Endothelial cell of umbilical vein (primary cell): Measurements from ENCODE around the gene OTUD5. TPM values are rescaled to one million over a fixed set of nuclear protein-coding genes. Genes with fewer than 3 reads are reported as not detected.

ENCODE experiments used
- Bru-seq: library from RNA; stranded (reverse); fragments of 400-500 nt; gene quantifications from one replicate; lab custom pipeline; 2021; lab: Mats Ljungman, UMichigan
- BruChase-seq, 2 experiments: library from RNA; stranded (reverse); fragments of 400-500 nt; gene quantifications; one replicate each; lab custom pipeline; 2021; lab: Mats Ljungman, UMichigan
- BruUV-seq: library from RNA; stranded (reverse); fragments of 400-500 nt; replicated peaks from 2 replicates; lab custom pipeline; 2021; lab: Mats Ljungman, UMichigan
- CTCF ChIA-PET: fragments of 300-600, 350-600 bp; sonication (Branson Sonifier 250); formaldehyde crosslinking; loops from one replicate; lab custom pipeline; 2021; ENCODE audit warnings: antibody characterized with exemption, inconsistent platforms; lab: Charles Lee
- POLR2A ChIA-PET: fragments of 300-600, 350-600 bp; sonication (Branson Sonifier 250); formaldehyde crosslinking; loops from one replicate; lab custom pipeline; 2021; ENCODE audit warnings: antibody characterized with exemption, inconsistent platforms; lab: Charles Lee
- DNase-seq: peaks from one replicate; pipeline ENCODE4 v3.0.0-alpha.2; 2011; ENCODE audit warnings: low read depth, low spot score
- FAIRE-seq: peaks from 2 replicates; lab custom pipeline; 2011; peaks lifted over from hg19 to GRCh38; lab: Jason Lieb, UNC
- H2AFZ ChIP-seq: 2 replicates; pipeline ENCODE4 v1.6.0; 2012; ENCODE audit warnings: low read depth, low read length, control low read depth, inconsistent platforms
- H3K27ac ChIP-seq: 2 replicates; pipeline ENCODE4 v1.5.1; 2011; ENCODE audit warnings: low read depth, mild to moderate bottlenecking, control low read depth, low read length, moderate library complexity; ENCODE audit not compliant: insufficient read depth
- H3K27me3 ChIP-seq, 2 experiments: 2 replicates each; pipeline versions ENCODE4 v1.6.0 to v1.6.1; 2011; ENCODE audit warnings: low read length in 2 of 2, mixed read lengths in 1 of 2; ENCODE audit not compliant: control insufficient read depth in 2 of 2, insufficient read depth in 2 of 2
- H3K36me3 ChIP-seq, 2 experiments: 2 replicates in 1 of 2; 3 replicates in 1 of 2; pipeline ENCODE4 v1.5.1; 2011; ENCODE audit warnings: low read length in 2 of 2, mild to moderate bottlenecking in 1 of 2, moderate library complexity in 1 of 2; ENCODE audit not compliant: control insufficient read depth in 2 of 2, insufficient read depth in 2 of 2; ENCODE audit errors: extremely low read depth in 1 of 2
- H3K4me1 ChIP-seq: 3 replicates; pipeline ENCODE4 v1.5.1; 2011; ENCODE audit warnings: mild to moderate bottlenecking, low read length; ENCODE audit not compliant: control insufficient read depth, insufficient read depth; ENCODE audit errors: extremely low read depth
- H3K4me2 ChIP-seq: 2 replicates; pipeline ENCODE4 v1.6.1; 2011; ENCODE audit warnings: low read length, control low read depth, mixed read lengths; ENCODE audit not compliant: insufficient read depth
- H3K4me3 ChIP-seq, 3 experiments: fragments of 200-600 bp in 1 of 3; sonication (generic), shearing (Covaris generic) in 1 of 3; replicated peaks in 1 of 3; 2 replicates each; pipeline ENCODE4 v1.5.1; 2011 to 2016; ENCODE audit warnings: control low read depth in 3 of 3, low read length in 3 of 3, mild to moderate bottlenecking in 2 of 3, inconsistent platforms in 1 of 3, low read depth in 1 of 3, moderate library complexity in 1 of 3; ENCODE audit not compliant: insufficient read depth in 1 of 3
- H3K79me2 ChIP-seq: 2 replicates; pipeline ENCODE4 v1.6.0; 2012; ENCODE audit warnings: low read length, inconsistent platforms; ENCODE audit not compliant: control insufficient read depth, insufficient read depth
- H3K9ac ChIP-seq: replicated peaks from 2 replicates; pipeline ENCODE3; 2011; ENCODE audit warnings: low read length, control low read depth; ENCODE audit not compliant: insufficient read depth; ENCODE audit errors: extremely low read depth
- H3K9me1 ChIP-seq: replicated peaks from 3 replicates; pipeline ENCODE4 v1.6.0; 2011; ENCODE audit warnings: mild to moderate bottlenecking, low read length; ENCODE audit not compliant: control insufficient read depth, insufficient read depth; ENCODE audit errors: extremely low read depth
- H3K9me3 ChIP-seq: replicated peaks from 2 replicates; pipeline ENCODE4 v1.5.1; 2012; ENCODE audit warnings: low read length, inconsistent platforms; ENCODE audit not compliant: control insufficient read depth, insufficient read depth
- H4K20me1 ChIP-seq: replicated peaks from 2 replicates; pipeline ENCODE3; 2011; ENCODE audit warnings: mild to moderate bottlenecking, low read length; ENCODE audit not compliant: control insufficient read depth, insufficient read depth; ENCODE audit errors: extremely low read depth
- EZH2 ChIP-seq: IDR thresholded peaks from 2 replicates; pipeline ENCODE4 v1.6.1; 2012; ENCODE audit warnings: borderline replicate concordance, low read depth, mild to moderate bottlenecking, moderate library complexity, low read length, inconsistent platforms; ENCODE audit not compliant: severe bottlenecking
- FOS ChIP-seq: IDR thresholded peaks from 2 replicates; pipeline ENCODE4 v1.6.1; 2011; ENCODE audit warnings: mild to moderate bottlenecking, low read length, moderate library complexity, borderline replicate concordance; ENCODE audit not compliant: insufficient read depth
- GATA2 ChIP-seq: IDR thresholded peaks from 2 replicates; pipeline ENCODE4 v1.7.0; 2011; ENCODE audit warnings: low read depth, mild to moderate bottlenecking, moderate library complexity, mixed read lengths, low read length; ENCODE audit not compliant: insufficient read length, insufficient read depth
- JUN ChIP-seq: IDR thresholded peaks from 2 replicates; pipeline ENCODE4 v1.6.1; 2011; ENCODE audit warnings: borderline replicate concordance, low read depth; ENCODE audit not compliant: insufficient read length, insufficient read depth
- MAX ChIP-seq: IDR thresholded peaks from 2 replicates; pipeline ENCODE4 v1.6.1; 2011; ENCODE audit not compliant: insufficient read depth, insufficient read length
- POLR2A ChIP-seq: IDR thresholded peaks from 2 replicates; pipeline ENCODE4 v1.6.1; 2012; ENCODE audit warnings: low read depth, mild to moderate bottlenecking, control low read depth, low read length
- POLR2AphosphoS5 ChIP-seq: IDR thresholded peaks from 2 replicates; pipeline ENCODE4 v1.6.1; 2012; ENCODE audit warnings: low read depth, mild to moderate bottlenecking, control low read depth, low read length, moderate library complexity; ENCODE audit not compliant: insufficient read depth
- dilution Hi-C: fragments of 300-500 bp; cut with MboI; formaldehyde crosslinking; loops from one replicate; pipeline ENCODE4 v1.15.0; 2019; ENCODE audit warnings: low sequenced_read_pairs; ENCODE audit not compliant: extremely low pct_ligation_motif_present
- intact Hi-C: fragments of 100-400 bp; cut with micrococcal nuclease; formaldehyde crosslinking; loops from one replicate; pipeline ENCODE4 v1.10.0; 2022
- long read RNA-seq: library from polyadenylated mRNA; stranded (forward); transcript quantifications from one replicate; pipeline ENCODE4 v2.0.0, GENCODE V29; 2021
- polyA minus RNA-seq, 3 experiments: library from RNA; depleted of rRNA, polyadenylated mRNA; stranded (reverse); fragments of >200 nt; gene quantifications; 1 replicate in 1 of 3; 2 replicates in 2 of 3; pipeline ENCODE4 v1.2.3, GENCODE V29; 2011
- polyA plus RNA-seq, 4 experiments: library from polyadenylated mRNA; depleted of rRNA in 3 of 4; stranded (reverse) in 3 of 4; unstranded in 1 of 4; fragments of >200 nt; gene quantifications; 2 replicates each; pipeline versions ENCODE4 v1.2.1 to v1.2.3, GENCODE V29; 2011 to 2012; ENCODE audit warnings: missing spikeins in 1 of 4
- total RNA-seq: library from RNA; stranded (reverse); gene quantifications from 2 replicates; pipeline ENCODE4 v1.2.3, GENCODE V29; 2021

OTUD5 gene
- total RNA-seq = 41.0 and 44.3 TPM in 2 replicates
- 44.6 and 46.3 TPM in 2 replicates for polyA plus RNA-seq
- 39.1 and 43.8 TPM in 2 replicates for polyA plus RNA-seq (2011; cell fraction: cytosol; rRNA removed)
- polyA plus RNA-seq (2011; cell fraction: nucleus; rRNA removed) = 113 and 124 TPM in 2 replicates
- 50.2 and 50.7 TPM in 2 replicates for polyA plus RNA-seq (2012)
- polyA minus RNA-seq = 69.9 and 98.0 TPM in 2 replicates
- polyA minus RNA-seq (2011; cell fraction: cytosol; rRNA and poly(A)+ RNA removed) = 59.3 TPM
- polyA minus RNA-seq (2011; cell fraction: nucleus; rRNA and poly(A)+ RNA removed) = 25.3 and 29.0 TPM in 2 replicates
- percentile 65 among the genes with signal in this experiment for Bru-seq, nascent RNA
- BruChase-seq, experiment 1, labeled RNA remaining after a 6-hour chase = percentile 76 among the genes with signal in this experiment
- BruChase-seq, experiment 2, labeled RNA remaining after a 2-hour chase = percentile 69 among the genes with signal in this experiment
- long read RNA-seq, transcript OTUD5-203 (10 exons, 2,682 nt) = minor isoform, 10 of 92 reads
- long read RNA-seq, transcript OTUD5-202 (9 exons, 2,692 nt) = major isoform, 33 of 92 reads
- long read RNA-seq, partial matches to known transcripts = 9 of 92 reads
- long read RNA-seq, other reads (novel, unspliced or antisense) = 37 of 92 reads

- Histone ChIP-seq H3K4me1 (peaks cover 16% of the 10 kb centered on the region), H2AFZ (no peak within 1 kb of the TSS), H3K4me3 (peak within 1 kb of the TSS; percentile 15 to 71 (median 54)), H3K36me3 (no peaks in the 10 kb centered on the region), H3K9me3 (no peaks in the 10 kb centered on the region), H3K79me2 (peaks cover 42% of the 10 kb centered on the region), H3K27ac (peak within 1 kb of the TSS; percentile 87), H3K9ac (peak within 1 kb of the TSS; percentile 86), H3K9me1 (no peaks in the 10 kb centered on the region), H3K4me2 (peak within 1 kb of the TSS; percentile 64), H3K27me3 (no peaks in the 10 kb centered on the region), H4K20me1 (no peaks in the 10 kb centered on the region)
- dilution Hi-C loops = no loop called here
- ChIA-PET CTCF (no interaction called here), POLR2A (interaction anchor here (1.1 kb wide), 2 partner anchors 59 to 86 kb away, joined by 3 to 8 read pairs; partner anchors contain the start of gene TFE3)
- no peak for TF ChIP-seq FOS
- no peak for TF ChIP-seq JUN
- no peak for TF ChIP-seq GATA2
- TF ChIP-seq MAX = no peak
- TF ChIP-seq EZH2 = no peak
- TF ChIP-seq POLR2A = peak; percentile 33
- peak; percentile 31 for TF ChIP-seq POLR2AphosphoS5
- no peak for FAIRE-seq
- no TSS peak for BruUV-seq
- no peak for DNase-seq
- intact Hi-C loops = loop anchor here (1.0 to 5.0 kb wide), 2 partner anchors 66 to 145 kb away; no protein-coding TSS in a partner anchor
Observed at GRCh38 chrX:48957477-48957826, at the start of gene OTUD5. TSS of gene OTUD5 (minus strand) at chrX:48957607. CDS start at chrX:48957570, 37 bp downstream.
